HL-60 (cell line): ENCODE data around the gene CSNK1G1.
A peak's percentile ranks its signal among the peaks of the same experiment; 100 is the strongest.

Experiments
- DNase-seq, 2 experiments: peaks; one replicate each; pipeline ENCODE4 v3.0.0-alpha.2; 2010 to 2020; ENCODE audit warnings: low read depth in 1 of 2, low spot score in 1 of 2
- H3K27ac ChIP-seq: fragments of 250-450 bp; sonication (Bioruptor Pico); replicated peaks from 2 replicates; pipeline ENCODE4 v1.5.1; 2020; ENCODE audit warnings: mild to moderate bottlenecking, moderate library complexity
- H3K27me3 ChIP-seq: fragments of 250-450 bp; sonication (Bioruptor Pico); 2 replicates; pipeline ENCODE4 v1.5.1; 2021; ENCODE audit warnings: mild to moderate bottlenecking, moderate library complexity; ENCODE audit not compliant: insufficient read depth, poor library complexity, severe bottlenecking
- H3K4me3 ChIP-seq: replicated peaks from 2 replicates; pipeline ENCODE4 v1.5.1; 2011; ENCODE audit warnings: mild to moderate bottlenecking, control low read depth, low read length; ENCODE audit not compliant: insufficient read depth
- CTCF ChIP-seq: IDR thresholded peaks from one replicate; pipeline ENCODE4 v1.5.1; 2011; ENCODE audit warnings: low read length, control low read depth, inconsistent platforms; ENCODE audit not compliant: insufficient read depth
- GABPA ChIP-seq: IDR thresholded peaks from 2 replicates; pipeline ENCODE4 v1.6.1; 2012; ENCODE audit warnings: low read depth
- POLR2AphosphoS5 ChIP-seq: IDR thresholded peaks from 2 replicates; pipeline ENCODE4 v1.6.1; 2012; ENCODE audit warnings: low read depth
- REST ChIP-seq: IDR thresholded peaks from 2 replicates; pipeline ENCODE4 v1.6.1; 2012; ENCODE audit warnings: low read depth; ENCODE audit not compliant: insufficient replicate concordance
- SPI1 ChIP-seq: IDR thresholded peaks from 2 replicates; pipeline ENCODE4 v1.6.1; 2012; ENCODE audit warnings: low read depth, mild to moderate bottlenecking, borderline replicate concordance
- long read RNA-seq: library from polyadenylated mRNA; unstranded; transcript quantifications from one replicate; pipeline ENCODE4 v2.0.0, GENCODE V29; 2020

The CSNK1G1 gene
- long read RNA-seq, full-length matches to known transcripts: 35 of 47 reads
- long read RNA-seq, partial matches to known transcripts: 1 of 47 reads
- long read RNA-seq, other reads (novel, unspliced or antisense): 11 of 47 reads

- Histone ChIP-seq H3K27ac (peak within 1 kb of the TSS; percentile 75), H3K4me3 (peak within 1 kb of the TSS; percentile 95), H3K27me3 (no peaks in the 10 kb centered on the region)
- TF ChIP-seq CTCF: no peak
- TF ChIP-seq REST: no peak
- peak; percentile 45 for TF ChIP-seq POLR2AphosphoS5
- peak; percentile 81; the same call in 1 of the 2 replicates for TF ChIP-seq SPI1
- peak; percentile 89 for TF ChIP-seq GABPA
- DNase-seq: peak; percentile 94 to 96
These were observed at the start of gene CSNK1G1 for GRCh38 chr15:64355944-64356709. Gene CSNK1G1, minus strand, starts transcription at chr15:64356173. Its CDS starts 55,674 bp downstream, at chr15:64300499.

GRCh38 chr15:64400583-64400982 lies 44.6 kb upstream of the CSNK1G1 start:
- Histone ChIP-seq H3K27me3 (no peaks in the 10 kb centered on the region), H3K4me3 (no peak overlapping the region), H3K27ac (no peak overlapping the region)
- TF ChIP-seq POLR2AphosphoS5 (no peak), REST (no peak), SPI1 (no peak), CTCF (no peak), GABPA (no peak)
- DNase-seq: no peak

- Histone ChIP-seq H3K27me3 (no peaks in the 10 kb centered on the region), H3K4me3 (no peak overlapping the region), H3K27ac (no peak overlapping the region)
- no peak for DNase-seq
- TF ChIP-seq POLR2AphosphoS5 (no peak), REST (no peak), SPI1 (no peak), GABPA (no peak), CTCF (no peak)
These were observed 42.6 kb upstream of the CSNK1G1 start for GRCh38 chr15:64398575-64398974.
